SU-DHL-6 (cell line): ENCODE measurements around the gene NPAS3.

ENCODE experiments used
- CTCF ChIP-seq: fragments of 200-600 bp; sonication (generic); IDR thresholded peaks from one replicate; pipeline ENCODE4 v1.5.1; 2017; ENCODE audit warnings: antibody characterized with exemption, mild to moderate bottlenecking, low read length, moderate library complexity; ENCODE audit not compliant: insufficient read depth, poor library complexity, severe bottlenecking
- EZH2phosphoT487 ChIP-seq: fragments of 200-600 bp; sonication (generic), shearing (Covaris generic); conservative IDR thresholded peaks from 2 replicates; pipeline ENCODE4 v1.6.1; 2018; ENCODE audit warnings: mild to moderate bottlenecking, antibody characterized with exemption, low read length, moderate library complexity, mixed read lengths

- TF ChIP-seq CTCF (no peak), EZH2phosphoT487 (no peak)
Measured at GRCh38 chr14:33586806-33587205, 648.1 kb downstream of the NPAS3 start.
